IMR-90 (cell line): ENCODE results near the gene PLCL2. TPM values are rescaled to one million over a fixed set of nuclear protein-coding genes. Genes with fewer than 3 reads are reported as not detected.

ENCODE experiments used
- ATAC-seq: fragments of 200-7000 bp; cut with Tn5 transposase; 2 replicates; pipeline ENCODE4 v1.9.1; 2020; ENCODE audit warnings: low read depth, mild to moderate bottlenecking, moderate library complexity
- BruUV-seq: library from RNA; stranded (reverse); fragments of 400-500 nt; replicated peaks from 2 replicates; lab custom pipeline; 2021; lab: Mats Ljungman, UMichigan
- CTCF ChIA-PET: fragments of 300-600 bp; formaldehyde crosslinking; extraction: SDS; loops from one replicate; lab custom pipeline; 2021; ENCODE audit warnings: antibody characterized with exemption; lab: Yijun Ruan, JAX
- POLR2A ChIA-PET: fragments of 300-600 bp; sonication (Branson Sonifier 250); formaldehyde crosslinking; loops from one replicate; lab custom pipeline; 2022; ENCODE audit warnings: antibody characterized with exemption; ENCODE audit not compliant: unreplicated experiment; lab: Charles Lee
- DNase-seq: peaks from one replicate; pipeline ENCODE4 v3.0.0; 2013
- H2AFZ ChIP-seq: replicated peaks from 2 replicates; pipeline ENCODE3; 2013; ENCODE audit warnings: low read length, mild to moderate bottlenecking; ENCODE audit not compliant: poor library complexity
- H2AK5ac ChIP-seq: 2 replicates; pipeline ENCODE4 v1.6.1; 2013; ENCODE audit warnings: low read depth, low read length, inconsistent platforms
- H2AK9ac ChIP-seq: replicated peaks from 2 replicates; pipeline ENCODE3; 2013; ENCODE audit warnings: mild to moderate bottlenecking, low read depth, low read length, moderate library complexity; ENCODE audit not compliant: poor library complexity
- H2BK120ac ChIP-seq: 2 replicates; pipeline ENCODE4 v1.6.1; 2013; ENCODE audit warnings: low read depth, low read length, inconsistent platforms
- H2BK15ac ChIP-seq: 3 replicates; pipeline ENCODE4 v1.6.1; 2013; ENCODE audit warnings: low read depth, low read length, inconsistent platforms
- H2BK20ac ChIP-seq: 2 replicates; pipeline ENCODE4 v1.6.1; 2013; ENCODE audit warnings: low read depth, mild to moderate bottlenecking, inconsistent platforms, low read length, moderate library complexity
- H2BK5ac ChIP-seq: 2 replicates; pipeline ENCODE4 v1.6.1; 2013; ENCODE audit warnings: mild to moderate bottlenecking, low read depth, low read length, inconsistent platforms; ENCODE audit not compliant: poor library complexity, severe bottlenecking
- H3K14ac ChIP-seq: replicated peaks from 2 replicates; pipeline ENCODE4 v1.6.1; 2013; ENCODE audit warnings: low read depth, low read length, inconsistent platforms
- H3K18ac ChIP-seq: 2 replicates; pipeline ENCODE4 v1.6.1; 2013; ENCODE audit warnings: low read depth, low read length, control low read depth
- H3K23ac ChIP-seq: 2 replicates; pipeline ENCODE4 v1.6.1; 2013; ENCODE audit warnings: low read depth, low read length, inconsistent platforms
- H3K27ac ChIP-seq: 2 replicates; pipeline ENCODE4 v1.5.1; 2013; ENCODE audit warnings: mild to moderate bottlenecking, control low read depth, low read length; ENCODE audit not compliant: insufficient read depth
- H3K27me3 ChIP-seq: 2 replicates; pipeline ENCODE4 v1.6.1; 2013; ENCODE audit warnings: low read length; ENCODE audit not compliant: control insufficient read depth, insufficient read depth
- H3K36me3 ChIP-seq: 2 replicates; pipeline ENCODE4 v1.6.1; 2013; ENCODE audit warnings: low read length, mixed read lengths; ENCODE audit not compliant: control insufficient read depth, insufficient read depth
- H3K4ac ChIP-seq: 2 replicates; pipeline ENCODE4 v1.6.1; 2013; ENCODE audit warnings: low read depth, low read length, inconsistent platforms
- H3K4me1 ChIP-seq: 2 replicates; pipeline ENCODE4 v1.6.1; 2013; ENCODE audit warnings: low read length, mixed read lengths; ENCODE audit not compliant: control insufficient read depth, insufficient read depth
- H3K4me2 ChIP-seq: 2 replicates; pipeline ENCODE4 v1.6.1; 2013; ENCODE audit warnings: low read depth, mild to moderate bottlenecking, control low read depth, low read length, moderate library complexity
- H3K4me3 ChIP-seq: 2 replicates; pipeline ENCODE4 v1.5.1; 2013; ENCODE audit warnings: low read depth, mild to moderate bottlenecking, control low read depth, low read length, moderate library complexity; ENCODE audit not compliant: insufficient read depth
- H3K56ac ChIP-seq: 2 replicates; pipeline ENCODE4 v1.6.1; 2013; ENCODE audit warnings: low read length, inconsistent platforms; ENCODE audit not compliant: insufficient read depth; ENCODE audit errors: extremely low read depth
- H3K79me1 ChIP-seq, 2 experiments: 2 replicates each; pipeline ENCODE4 v1.6.1; 2013; ENCODE audit warnings: low read length in 2 of 2, inconsistent platforms in 1 of 2, low read depth in 1 of 2
- H3K9ac ChIP-seq: 2 replicates; pipeline ENCODE4 v1.6.1; 2013; ENCODE audit warnings: low read depth, low read length, control low read depth
- H3K9me1 ChIP-seq: 2 replicates; pipeline ENCODE4 v1.6.1; 2013; ENCODE audit warnings: low read length, inconsistent platforms; ENCODE audit not compliant: insufficient read depth
- H3K9me3 ChIP-seq: 2 replicates; pipeline ENCODE4 v1.6.1; 2013; ENCODE audit warnings: low read length; ENCODE audit not compliant: control insufficient read depth, insufficient read depth
- H4K20me1 ChIP-seq: 2 replicates; pipeline ENCODE4 v1.6.1; 2013; ENCODE audit warnings: low read length, inconsistent platforms; ENCODE audit not compliant: insufficient read depth
- H4K5ac ChIP-seq: 2 replicates; pipeline ENCODE4 v1.6.1; 2013; ENCODE audit warnings: mild to moderate bottlenecking, low read depth, low read length, control low read depth
- H4K8ac ChIP-seq, 2 experiments: 2 replicates each; pipeline ENCODE4 v1.6.1; 2013; ENCODE audit warnings: low read depth in 2 of 2, low read length in 2 of 2, control low read depth in 1 of 2, inconsistent platforms in 1 of 2
- H4K91ac ChIP-seq: 2 replicates; pipeline ENCODE4 v1.6.1; 2013; ENCODE audit warnings: low read depth, low read length, inconsistent platforms; ENCODE audit not compliant: insufficient read depth
- BHLHE40 ChIP-seq: fragments of 150-350 bp; IDR thresholded peaks from 2 replicates; pipeline ENCODE4 v1.6.1; 2016; ENCODE audit warnings: mild to moderate bottlenecking, low read depth, low read length
- WGBS, 2 experiments: methylation state at CpG; one replicate each; pipeline versions ENCODE4 v1.1.5 to v1.1.7; 2013; ENCODE audit warnings: missing lambda C conversion rate in 2 of 2; ENCODE audit not compliant: insufficient read length in 1 of 2; ENCODE audit errors: extremely low coverage in 2 of 2; 5-methylcytosine and 5-hydroxymethylcytosine counted together
- dilution Hi-C: fragments of 300-500 bp; cut with HindIII; formaldehyde crosslinking; loops from one replicate; pipeline ENCODE4 v1.14.3; 2018; ENCODE audit warnings: low sequenced_read_pairs; ENCODE audit not compliant: unreplicated experiment
- in situ Hi-C: fragments of 300-500 bp; cut with MboI; formaldehyde crosslinking; loops from 3 replicates; pipeline ENCODE4 v1.14.3; 2019; ENCODE audit warnings: low sequenced_read_pairs, inconsistent platforms, mixed read lengths
- intact Hi-C: fragments of 100-400 bp; cut with micrococcal nuclease; formaldehyde crosslinking; loops from 2 replicates; pipeline ENCODE4 v1.10.0; 2022
- polyA plus RNA-seq, 3 experiments: library from polyadenylated mRNA; depleted of rRNA; stranded (reverse); fragments of >200 nt; gene quantifications; 2 replicates each; pipeline ENCODE4 v1.2.3, GENCODE V29; 2012; ENCODE audit warnings: low replicate concordance in 1 of 3
- total RNA-seq: library from RNA; depleted of rRNA; stranded (reverse); fragments of >200 nt; gene quantifications from 2 replicates; pipeline ENCODE4 v1.2.3, GENCODE V29; 2012

PLCL2 gene
- total and polyA plus RNA-seq, 2 of the 4 experiments (the other 2 are of a cell fraction) = 0.92 to 3.8 TPM

DNA sequence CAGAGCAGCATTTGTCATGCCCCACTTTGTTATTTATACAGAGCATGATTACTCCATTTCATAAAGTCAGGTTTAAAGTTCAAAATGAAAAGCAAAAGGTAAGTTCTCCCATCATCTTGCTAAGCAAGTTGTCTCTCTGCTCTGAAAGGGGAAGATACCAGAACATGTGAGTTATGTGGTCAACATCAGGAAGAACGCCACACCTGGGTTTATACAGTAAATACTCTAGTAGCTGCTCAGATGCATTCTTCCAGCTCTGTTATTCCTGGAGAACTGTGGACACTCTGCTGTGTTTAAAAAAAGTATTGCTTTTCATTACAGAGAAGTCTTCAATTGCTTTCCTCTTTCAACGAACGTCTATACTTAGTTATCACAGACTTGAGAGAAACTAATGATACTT, 145.7 kb downstream of the PLCL2 start:
- ATAC-seq = no peak
- H3K14ac ChIP-seq = no peak overlapping the region
- H2BK120ac ChIP-seq = no peak overlapping the region
- BruUV-seq = no TSS peak
- dilution Hi-C loops = no loop called here
- CTCF ChIA-PET = interaction anchor here (0.7 to 1.3 kb wide), 3 partner anchors 8 to 384 kb away, joined by 3 to 5 read pairs (median 4); no protein-coding TSS in a partner anchor
- H2BK15ac ChIP-seq = no peak overlapping the region
- H4K20me1 ChIP-seq = no peaks in the 10 kb centered on the region
- no peak for DNase-seq
- no peak overlapping the region for H3K18ac ChIP-seq
- no peak overlapping the region for H4K8ac ChIP-seq
- no peaks in the 10 kb centered on the region for H3K36me3 ChIP-seq
- H2AFZ ChIP-seq = no peak overlapping the region
- H3K9me1 ChIP-seq = no peaks in the 10 kb centered on the region
- no peaks in the 10 kb centered on the region for H3K9me3 ChIP-seq
- no peak overlapping the region for H3K9ac ChIP-seq
- intact Hi-C loops = no loop called here
- no peaks in the 10 kb centered on the region for H3K79me1 ChIP-seq
- H3K4me3 ChIP-seq = no peak overlapping the region
- no peak overlapping the region for H3K4me2 ChIP-seq
- no peak overlapping the region for H4K91ac ChIP-seq
- no peak for TF ChIP-seq BHLHE40
- H3K4me1 ChIP-seq = no peaks in the 10 kb centered on the region
- no peak overlapping the region for H2BK20ac ChIP-seq
- H3K56ac ChIP-seq = no peak overlapping the region
- H3K4ac ChIP-seq = no peak overlapping the region
- H2AK9ac ChIP-seq = no peak overlapping the region
- no peak overlapping the region for H3K23ac ChIP-seq
- H3K27me3 ChIP-seq = no peaks in the 10 kb centered on the region
- H4K5ac ChIP-seq = no peak overlapping the region
- POLR2A ChIA-PET = no interaction called here
- no peak overlapping the region for H2BK5ac ChIP-seq
- in situ Hi-C loops = loop anchor here (25.0 kb wide), 1 partner anchor 743 kb away; no protein-coding TSS in a partner anchor
- no peak overlapping the region for H2AK5ac ChIP-seq
- no CpG with 5 or more reads among the region's 3 CpGs for WGBS, 2 experiments
- H3K27ac ChIP-seq = no peak overlapping the region
